IPS-20b (cell line): Measurements from ENCODE around the gene MACROD2.

Experiments used
- H3K27ac ChIP-seq: one replicate; pipeline ENCODE4 v1.5.1; 2013; ENCODE audit warnings: low read length
- H3K27me3 ChIP-seq: 2 replicates; pipeline ENCODE4 v1.6.1; 2013; ENCODE audit warnings: mild to moderate bottlenecking, low read length, inconsistent platforms; ENCODE audit not compliant: insufficient read depth
- H3K36me3 ChIP-seq: 2 replicates; pipeline ENCODE4 v1.6.1; 2013; ENCODE audit warnings: low read depth, mild to moderate bottlenecking, inconsistent platforms, low read length, moderate library complexity; ENCODE audit not compliant: insufficient read depth
- H3K4me1 ChIP-seq: 2 replicates; pipeline ENCODE4 v1.6.1; 2013; ENCODE audit warnings: mild to moderate bottlenecking, control low read depth, inconsistent platforms, low read length, moderate library complexity; ENCODE audit not compliant: insufficient read depth
- H3K4me3 ChIP-seq: 2 replicates; pipeline ENCODE4 v1.5.1; 2013; ENCODE audit warnings: mild to moderate bottlenecking, low read length, inconsistent platforms
- H3K9ac ChIP-seq: 2 replicates; pipeline ENCODE4 v1.6.1; 2013; ENCODE audit warnings: low read depth, mild to moderate bottlenecking, inconsistent platforms, low read length, moderate library complexity
- H3K9me3 ChIP-seq: 2 replicates; pipeline ENCODE4 v1.6.1; 2013; ENCODE audit warnings: mild to moderate bottlenecking, low read depth, low read length, inconsistent platforms; ENCODE audit not compliant: insufficient read depth

MACROD2 gene

DNA sequence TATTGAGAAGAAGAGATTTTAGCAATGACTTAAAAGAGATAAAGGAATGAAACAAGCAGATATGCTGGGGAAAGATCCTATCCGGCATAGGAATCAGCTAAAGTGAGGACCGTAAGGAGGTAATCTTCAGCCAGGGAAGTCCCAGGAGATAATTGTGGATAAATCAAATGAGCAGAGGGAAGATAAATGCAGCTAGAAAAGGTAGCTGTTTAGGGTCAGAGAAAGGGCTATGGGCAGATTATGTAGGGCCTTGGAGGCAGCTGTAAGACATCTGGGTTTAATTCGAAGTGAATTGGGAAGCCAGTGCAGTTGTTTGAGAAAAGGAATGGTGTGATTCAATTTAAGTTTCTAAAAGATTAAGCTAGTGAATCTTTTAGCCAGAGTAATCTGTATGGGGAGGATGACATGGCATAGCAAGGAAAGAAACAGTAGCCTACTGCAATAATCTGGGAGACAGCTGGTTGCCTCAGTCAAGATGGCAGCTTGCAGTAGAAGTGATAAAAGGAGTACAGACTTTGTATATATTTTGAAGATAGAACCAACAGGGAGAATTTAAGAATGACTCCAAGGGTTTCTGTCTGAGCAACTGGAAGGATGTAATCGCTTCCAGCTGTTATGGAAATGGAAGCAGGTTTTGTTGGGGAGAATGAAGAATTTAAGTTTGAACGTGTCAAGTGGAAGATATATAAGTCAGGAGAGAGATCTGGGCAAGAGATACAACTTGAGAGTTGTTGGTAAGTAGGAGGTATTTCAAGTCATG, 894.4 kb downstream of the MACROD2 start:
- H3K36me3 ChIP-seq: no peaks in the 10 kb centered on the region
- no peak overlapping the region for H3K9ac ChIP-seq
- no peak overlapping the region for H3K27ac ChIP-seq
- no peaks in the 10 kb centered on the region for H3K27me3 ChIP-seq
- no peak overlapping the region for H3K4me3 ChIP-seq
- no peaks in the 10 kb centered on the region for H3K4me1 ChIP-seq
- no peaks in the 10 kb centered on the region for H3K9me3 ChIP-seq

DNA sequence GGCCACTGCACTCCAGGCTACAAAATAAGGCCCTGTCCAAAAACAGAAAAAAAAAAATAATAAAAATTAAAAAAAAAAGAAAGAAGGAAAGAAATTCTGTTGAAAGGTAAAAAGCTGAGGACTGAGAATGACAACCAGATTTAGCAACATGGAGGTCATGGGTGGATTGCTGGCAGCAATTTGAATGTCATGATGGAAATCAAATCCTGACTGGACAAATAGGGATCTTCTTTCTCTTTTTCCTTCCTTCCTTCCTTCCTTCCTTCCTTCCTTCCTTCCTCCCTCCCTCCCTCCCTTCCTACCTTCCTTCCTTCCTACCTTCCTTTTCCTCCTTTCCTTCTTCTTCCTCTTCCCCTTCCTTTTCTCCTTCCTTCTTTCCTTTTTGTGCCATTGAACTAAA, 895.4 kb downstream of the MACROD2 start:
- Histone ChIP-seq H3K27me3 (no peaks in the 10 kb centered on the region), H3K9ac (no peak overlapping the region)

DNA sequence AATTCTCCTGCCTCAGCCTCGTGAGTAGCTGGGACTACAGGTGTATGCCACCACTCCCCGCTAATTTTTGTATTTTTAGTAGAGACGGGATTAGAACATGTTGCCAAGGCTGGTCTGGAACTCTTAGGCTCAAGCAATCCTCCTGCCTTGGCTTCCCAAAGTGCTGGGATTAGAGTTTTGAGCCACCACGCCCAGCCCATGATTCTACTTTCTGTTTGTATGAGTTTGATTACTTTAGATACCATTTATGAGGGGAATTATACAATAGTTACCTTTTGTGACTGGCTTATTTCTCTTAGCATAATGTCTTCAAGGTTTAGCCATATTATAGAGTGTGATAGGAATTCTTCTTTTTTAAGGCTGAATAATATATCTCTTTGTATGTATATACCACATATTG, 897.5 kb downstream of the MACROD2 start:
- Histone ChIP-seq H3K4me3 (no peak overlapping the region), H3K9ac (no peak overlapping the region), H3K36me3 (no peaks in the 10 kb centered on the region), H3K9me3 (no peaks in the 10 kb centered on the region), H3K27me3 (no peaks in the 10 kb centered on the region), H3K4me1 (no peaks in the 10 kb centered on the region), H3K27ac (no peak overlapping the region)

More for the DNA sequence above, 895.4 kb downstream of the MACROD2 start:
- Histone ChIP-seq H3K4me1 (no peaks in the 10 kb centered on the region), H3K27ac (no peak overlapping the region), H3K4me3 (no peak overlapping the region), H3K9me3 (no peaks in the 10 kb centered on the region), H3K36me3 (no peaks in the 10 kb centered on the region)

DNA sequence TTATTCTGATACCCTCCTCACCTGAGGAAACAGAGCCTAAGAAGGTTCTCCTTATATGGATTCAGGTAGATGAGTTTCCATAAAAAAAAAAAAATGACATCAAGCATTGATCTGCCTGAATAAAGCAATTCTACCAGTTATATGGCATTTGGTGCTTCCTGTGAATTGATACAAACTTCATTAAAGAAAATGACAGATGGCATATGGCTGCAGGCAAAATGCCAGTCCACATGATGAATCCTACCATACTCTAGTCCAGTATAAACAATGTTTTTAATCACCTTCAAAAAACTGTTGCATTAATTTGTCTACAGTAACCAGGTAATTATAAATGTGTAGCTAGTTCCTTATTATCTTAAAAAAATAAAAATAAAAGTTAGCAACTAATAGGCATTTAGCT, 901.3 kb downstream of the MACROD2 start:
- Histone ChIP-seq H3K9ac (no peak overlapping the region), H3K27me3 (no peaks in the 10 kb centered on the region), H3K4me3 (no peak overlapping the region), H3K4me1 (no peaks in the 10 kb centered on the region), H3K9me3 (no peaks in the 10 kb centered on the region), H3K27ac (no peak overlapping the region), H3K36me3 (no peaks in the 10 kb centered on the region)

DNA sequence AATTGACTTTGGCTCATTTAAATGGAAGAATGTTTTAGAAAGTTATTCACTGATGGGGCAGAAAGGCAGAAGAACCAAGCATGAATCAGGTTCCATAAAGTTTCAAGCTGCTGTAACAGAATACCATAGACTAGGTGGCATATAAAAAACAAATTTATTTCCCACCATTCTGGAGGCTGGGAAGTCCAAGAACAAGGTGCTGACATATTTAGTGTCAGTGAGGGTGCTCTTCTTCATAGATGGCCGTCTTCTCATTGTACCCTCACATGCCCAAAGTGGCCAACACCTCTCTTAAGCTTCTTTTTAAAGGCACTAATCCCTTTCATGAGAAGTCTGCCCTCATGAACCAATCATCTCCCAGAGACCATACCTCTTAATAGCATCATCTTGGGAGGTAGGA, 902.3 kb downstream of the MACROD2 start:
- H3K9ac ChIP-seq: no peak overlapping the region
- H3K27me3 ChIP-seq: no peaks in the 10 kb centered on the region
- H3K27ac ChIP-seq: no peak overlapping the region
- H3K4me3 ChIP-seq: no peak overlapping the region
- H3K9me3 ChIP-seq: no peaks in the 10 kb centered on the region
- H3K36me3 ChIP-seq: no peaks in the 10 kb centered on the region
- H3K4me1 ChIP-seq: no peaks in the 10 kb centered on the region

DNA sequence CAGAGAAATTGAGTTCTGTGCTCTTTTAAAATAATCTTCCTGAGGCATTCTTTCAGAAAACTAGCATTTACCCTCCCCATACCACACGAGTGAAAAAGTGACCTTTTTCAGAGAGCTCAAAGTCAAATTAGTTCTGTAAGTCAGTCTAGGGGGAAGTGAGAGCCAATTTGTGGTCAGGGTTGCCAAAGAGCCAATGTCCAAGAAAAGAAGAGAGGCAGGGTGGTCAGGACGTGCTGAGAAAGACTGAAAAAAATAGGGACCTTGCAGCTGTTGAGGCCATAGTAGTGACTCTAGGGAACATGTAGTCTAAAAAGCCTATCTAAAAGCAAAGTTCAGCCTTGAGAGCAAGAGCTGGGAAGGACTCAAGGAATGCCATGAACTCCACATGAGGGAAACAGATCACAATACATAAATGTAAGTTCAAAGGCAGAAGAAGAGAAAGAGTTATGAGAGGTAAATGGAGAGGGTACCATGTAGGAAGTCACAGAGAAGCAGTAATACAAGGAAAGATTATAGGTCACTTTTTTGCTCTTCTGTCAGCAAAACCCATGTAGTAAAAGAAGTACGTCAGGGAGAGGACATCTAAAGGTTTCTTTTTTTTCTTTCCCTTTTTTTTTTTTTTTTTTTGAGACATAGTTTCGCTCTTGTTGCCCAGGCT, 907.2 kb downstream of the MACROD2 start:
- Histone ChIP-seq H3K9ac (no peak overlapping the region), H3K4me3 (no peak overlapping the region), H3K27ac (no peak overlapping the region)

DNA sequence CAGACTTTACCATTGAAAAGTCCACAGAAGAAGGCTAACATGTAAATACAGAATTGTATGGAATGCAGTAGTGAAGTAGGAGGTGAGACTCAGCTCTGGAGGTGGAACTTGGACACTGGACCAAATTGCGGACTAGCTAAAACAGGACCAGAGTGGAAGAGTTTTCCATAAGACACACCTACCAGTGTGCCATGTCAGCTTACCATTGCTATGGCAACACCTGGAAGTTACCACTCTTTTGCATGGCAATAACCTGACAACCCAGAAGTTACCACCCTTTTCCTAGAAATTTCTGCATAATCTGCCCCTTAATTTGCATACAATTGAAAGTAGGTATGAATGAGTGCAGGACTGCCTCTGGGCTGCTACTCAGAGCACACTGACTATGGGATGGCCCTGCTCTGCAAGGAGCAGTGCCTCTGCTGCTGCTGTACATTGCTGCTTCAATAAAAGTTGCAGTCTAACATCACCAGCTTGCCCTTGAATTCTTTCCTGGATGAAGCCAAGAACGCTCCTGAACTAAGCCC, 911.7 kb downstream of the MACROD2 start:
- Histone ChIP-seq H3K9me3 (no peaks in the 10 kb centered on the region), H3K27me3 (no peaks in the 10 kb centered on the region), H3K9ac (no peak overlapping the region), H3K4me1 (peaks cover 9% of the 10 kb centered on the region), H3K27ac (no peak overlapping the region), H3K4me3 (0 out of 2 replicates have a peak overlapping the region, but pooled peaks have one; percentile 10), H3K36me3 (no peaks in the 10 kb centered on the region)

More for the DNA sequence above, 907.2 kb downstream of the MACROD2 start:
- no peaks in the 10 kb centered on the region for H3K27me3 ChIP-seq
- H3K9me3 ChIP-seq: no peaks in the 10 kb centered on the region
- peaks cover 9% of the 10 kb centered on the region for H3K4me1 ChIP-seq
- H3K36me3 ChIP-seq: no peaks in the 10 kb centered on the region

DNA sequence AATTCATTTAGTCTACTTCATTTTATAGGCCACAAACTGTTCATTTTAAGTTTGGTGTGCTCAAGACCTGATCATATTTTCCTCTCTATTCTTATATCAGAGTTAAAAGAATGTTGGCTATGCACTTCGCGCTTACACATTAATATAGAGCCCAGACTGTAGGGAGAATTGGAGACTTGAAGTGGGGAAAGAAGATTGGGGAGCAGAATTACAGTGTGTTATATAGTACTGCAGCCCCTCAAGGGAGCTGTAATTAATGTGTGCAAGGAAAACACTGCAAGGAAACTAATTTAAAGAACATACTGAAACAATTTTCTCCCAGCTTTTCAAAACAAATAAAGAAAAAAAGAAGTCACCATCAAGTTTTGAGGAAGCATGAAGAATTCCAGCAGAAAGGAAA, 914.8 kb downstream of the MACROD2 start:
- Histone ChIP-seq H3K4me3 (no peak overlapping the region), H3K27ac (no peak overlapping the region), H3K36me3 (no peaks in the 10 kb centered on the region), H3K27me3 (no peaks in the 10 kb centered on the region), H3K9ac (no peak overlapping the region), H3K9me3 (no peaks in the 10 kb centered on the region), H3K4me1 (peaks cover 9% of the 10 kb centered on the region)

DNA sequence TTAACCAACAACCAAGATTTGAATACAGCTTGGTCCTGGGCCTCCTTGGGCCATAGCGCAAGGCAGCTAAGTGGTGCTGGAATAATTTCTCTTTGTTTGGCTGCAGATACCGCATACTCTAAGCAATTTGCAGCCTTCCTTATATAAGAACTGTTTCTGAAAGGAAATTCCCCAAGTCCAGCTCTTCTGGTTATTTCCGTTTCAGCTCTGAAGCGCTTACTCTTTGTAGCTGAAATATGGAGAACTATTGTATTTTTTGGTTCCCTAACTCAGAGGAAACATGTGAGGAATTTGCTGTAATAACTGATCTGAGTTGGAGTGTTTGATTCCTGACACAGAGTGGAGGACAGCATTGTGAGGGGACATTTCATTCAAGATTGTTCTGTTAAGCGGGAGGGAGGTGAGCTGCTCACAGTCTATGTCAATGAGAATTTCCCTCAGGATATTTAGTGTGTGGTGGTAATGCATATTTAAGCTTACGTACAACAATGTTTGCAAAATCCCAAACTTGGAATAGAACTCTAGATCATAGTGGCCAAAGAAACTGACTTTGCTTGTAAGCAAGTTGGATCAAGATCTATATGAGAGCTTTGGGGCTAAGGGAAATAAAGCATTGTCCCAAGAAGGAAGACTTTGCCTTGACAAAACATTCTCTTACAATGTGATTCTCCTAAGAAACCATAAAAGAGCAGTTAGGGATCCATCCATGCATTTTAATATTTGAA, 918.7 kb downstream of the MACROD2 start:
- no peaks in the 10 kb centered on the region for H3K9me3 ChIP-seq
- no peak overlapping the region for H3K27ac ChIP-seq
- H3K36me3 ChIP-seq: no peaks in the 10 kb centered on the region
- peaks cover 3% of the 10 kb centered on the region; the same call in 1 of the 2 replicates for H3K4me1 ChIP-seq
- no peaks in the 10 kb centered on the region for H3K27me3 ChIP-seq
- H3K9ac ChIP-seq: no peak overlapping the region
- no peak overlapping the region for H3K4me3 ChIP-seq

DNA sequence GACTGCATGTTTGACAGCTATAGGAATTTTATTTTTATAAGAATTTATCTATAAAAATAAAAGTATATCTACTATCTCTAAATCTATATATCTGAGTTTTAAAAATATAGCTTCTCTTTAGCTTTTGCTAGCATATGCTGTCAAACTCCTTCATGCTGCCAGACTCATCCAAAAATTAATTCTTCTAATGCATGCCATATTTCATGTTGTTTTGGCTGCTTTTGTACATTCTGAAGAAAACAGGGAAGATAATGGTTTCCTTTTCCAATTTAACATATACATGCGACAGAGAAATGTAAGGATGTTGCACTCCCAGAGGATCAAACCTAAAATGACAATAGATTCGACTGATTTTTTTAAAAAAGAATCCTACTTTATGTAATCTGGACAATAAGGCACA, 919.3 kb downstream of the MACROD2 start:
- no peak overlapping the region for H3K4me3 ChIP-seq
- H3K27ac ChIP-seq: no peak overlapping the region
- peaks cover 9% of the 10 kb centered on the region; the same call in 1 of the 2 replicates for H3K4me1 ChIP-seq
- no peak overlapping the region for H3K9ac ChIP-seq
- H3K27me3 ChIP-seq: no peaks in the 10 kb centered on the region
- H3K36me3 ChIP-seq: no peaks in the 10 kb centered on the region
- H3K9me3 ChIP-seq: no peaks in the 10 kb centered on the region

DNA sequence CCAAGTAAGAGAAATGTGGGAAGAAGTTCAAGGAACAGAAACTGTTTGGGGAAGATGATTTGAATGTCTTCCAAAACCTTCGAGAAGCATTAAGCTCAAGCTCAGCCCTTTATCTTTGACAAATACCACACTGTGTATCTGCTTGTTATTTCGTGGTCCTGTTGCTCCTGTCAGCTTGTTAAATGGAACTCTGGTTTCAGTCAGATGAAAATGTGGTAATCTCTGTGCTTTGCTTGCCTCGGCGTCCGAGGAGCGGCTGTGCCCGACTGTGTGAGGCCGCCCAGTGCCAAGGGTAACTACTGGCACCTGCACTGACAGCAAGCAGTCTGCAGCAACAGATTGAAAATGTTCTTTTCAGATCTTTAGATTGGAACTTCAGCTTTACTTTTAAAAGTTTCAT, 920.0 kb downstream of the MACROD2 start:
- Histone ChIP-seq H3K4me3 (no peak overlapping the region), H3K27ac (no peak overlapping the region), H3K4me1 (peaks cover 16% of the 10 kb centered on the region; the same call in 1 of the 2 replicates), H3K36me3 (no peaks in the 10 kb centered on the region), H3K9me3 (no peaks in the 10 kb centered on the region), H3K9ac (no peak overlapping the region), H3K27me3 (no peaks in the 10 kb centered on the region)
